ENCODE data around the gene ORAI1.
"Not testable (repeated sequence)": the region's sequence is repeated elsewhere in the genome, so short reads cannot be mapped to it uniquely, and the experiment has no call there.

The ORAI1 gene

GRCh38 chr12:121649819-121650353, 23.6 kb downstream of the ORAI1 start:
- DNase-seq (ENCODE audit: low read depth) = no peak

DNA sequence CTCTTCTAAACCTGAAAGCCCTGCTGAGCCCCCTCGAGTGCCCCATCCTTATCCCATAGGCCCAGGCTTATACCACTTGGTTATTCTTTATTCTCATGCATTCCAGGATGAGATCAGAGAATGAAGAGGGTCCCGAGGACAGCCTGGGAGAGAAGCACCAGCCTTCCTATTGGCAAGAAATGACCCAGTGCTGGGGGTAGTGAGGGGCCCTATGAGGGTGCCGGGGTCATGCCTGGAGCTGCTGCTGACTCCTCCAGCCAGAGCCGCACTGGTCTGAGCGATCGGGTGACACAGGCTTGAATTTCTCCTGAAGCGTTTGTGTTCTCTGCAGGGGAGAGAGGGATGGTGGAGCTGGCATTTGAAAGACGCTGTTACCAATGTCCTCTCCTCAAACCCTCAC, 25.0 kb downstream of the ORAI1 start:
- DNase-seq (ENCODE audit: low read depth) = no peak

DNA sequence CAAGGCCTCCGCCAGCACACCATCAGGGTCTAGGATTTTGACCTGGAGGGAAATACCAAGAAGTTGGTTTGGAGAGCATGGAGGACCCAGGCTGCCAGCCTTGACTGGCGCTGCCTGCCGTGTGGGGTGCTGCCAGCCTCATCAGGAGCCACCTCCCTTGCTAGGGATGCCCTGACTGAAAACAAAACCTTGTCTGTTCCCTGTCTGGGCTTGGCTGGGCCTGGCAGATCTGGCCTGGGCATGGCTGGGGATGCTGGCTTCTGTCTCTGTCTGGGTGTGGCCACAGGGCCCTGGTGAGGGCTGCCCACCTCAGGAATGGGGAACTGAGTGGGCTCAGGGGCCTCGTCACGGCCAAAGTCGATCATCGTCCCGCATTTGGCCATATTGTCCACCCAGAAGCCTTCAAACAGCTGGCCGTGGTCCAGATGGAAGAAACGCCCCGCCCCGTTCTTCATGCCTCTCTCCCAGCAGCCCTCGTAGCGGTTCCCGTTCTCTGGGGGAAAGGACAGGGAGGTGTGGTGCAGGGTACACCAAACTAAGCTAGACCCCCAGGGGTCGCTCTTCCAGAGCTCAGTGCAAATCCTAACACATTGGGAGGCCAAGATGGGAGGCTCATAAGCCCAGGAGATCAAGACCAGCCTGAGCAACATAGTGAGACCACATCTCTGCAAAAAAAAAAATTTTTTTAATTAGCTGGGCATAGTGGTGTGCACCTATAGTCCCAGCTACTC, 26.6 kb downstream of the ORAI1 start:
- DNase-seq (ENCODE audit: low read depth) = no peak

DNA sequence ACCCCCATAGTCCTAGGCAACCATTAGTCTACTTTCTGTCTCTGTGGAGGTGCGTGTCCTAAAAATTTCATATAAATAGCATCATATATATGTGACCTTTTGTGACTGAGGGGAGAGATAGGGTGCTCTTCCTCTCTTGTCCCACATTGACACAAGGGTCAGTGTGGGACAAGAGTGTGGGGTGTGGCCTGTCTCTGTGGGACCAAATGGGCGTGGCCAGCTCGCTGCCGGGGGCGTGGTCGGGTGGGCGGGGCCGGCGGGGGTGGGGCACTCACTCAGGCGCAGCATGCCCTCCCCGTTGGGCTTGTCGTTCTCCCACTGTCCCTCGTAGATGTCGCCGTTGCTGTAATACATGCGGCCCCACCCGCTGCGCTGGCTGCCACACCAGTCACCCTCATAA, 27.7 kb downstream of the ORAI1 start:
- DNase-seq (ENCODE audit: low read depth) = no peak

- no peak for DNase-seq (ENCODE audit: low read depth)
Measured at GRCh38 chr12:121656122-121656521, 29.8 kb downstream of the ORAI1 start.

GRCh38 chr12:121657305-121658008, 31.1 kb downstream of the ORAI1 start:
- DNase-seq (ENCODE audit: low read depth) = no peak

GRCh38 chr12:121661353-121662105, 35.2 kb downstream of the ORAI1 start:
- not testable (repeated sequence) for DNase-seq (ENCODE audit: low read depth)

- no peak for DNase-seq (ENCODE audit: low read depth)
Measured at GRCh38 chr12:121663610-121663929, 37.2 kb downstream of the ORAI1 start.

- DNase-seq (ENCODE audit: low read depth) = not testable (repeated sequence)
Measured at GRCh38 chr12:121666829-121667228, 40.5 kb downstream of the ORAI1 start.

DNA sequence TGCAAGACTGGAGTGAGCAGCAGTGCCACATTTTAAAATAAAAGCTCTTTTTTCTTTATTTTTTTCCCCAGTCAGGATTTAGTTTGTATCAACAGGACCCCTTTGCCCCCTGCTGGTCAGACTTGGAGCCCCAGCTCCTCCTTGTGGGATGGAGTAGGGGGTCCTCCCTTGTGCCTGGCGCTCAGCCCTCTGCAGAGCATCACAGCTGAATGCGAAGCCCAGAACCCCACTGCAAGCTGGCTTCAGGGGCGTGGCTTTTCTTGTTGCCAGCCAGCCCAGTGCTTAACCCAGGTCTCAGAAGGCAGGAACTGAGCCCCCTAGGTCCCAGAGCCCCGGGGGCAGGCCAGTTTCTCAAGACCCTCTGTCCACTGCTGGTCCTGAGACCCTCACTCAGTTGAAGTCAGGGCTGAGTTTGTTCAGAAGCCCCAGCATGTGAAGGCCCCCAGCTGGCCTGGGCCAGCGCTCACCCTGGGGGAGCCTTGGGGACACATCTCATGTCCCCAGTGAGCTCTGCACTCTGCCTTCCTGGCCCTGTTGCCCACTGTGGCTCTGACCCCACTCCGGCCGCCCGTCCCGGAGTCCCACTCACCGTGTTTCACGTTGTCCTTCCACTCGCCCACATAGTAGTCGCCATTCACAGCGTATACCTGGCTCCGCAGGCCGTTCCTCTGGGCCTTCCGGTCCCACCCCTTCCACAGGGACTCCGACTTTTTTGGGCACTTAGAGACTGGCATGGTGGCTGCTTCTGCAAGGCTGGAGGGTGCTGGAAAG, 42.6 kb downstream of the ORAI1 start:
- DNase-seq (ENCODE audit: low read depth) = no peak

- DNase-seq (ENCODE audit: low read depth) = no peak
Measured at GRCh38 chr12:121669521-121669900, 43.2 kb downstream of the ORAI1 start, which contains the start of gene MORN3. Gene MORN3, minus strand, starts transcription at chr12:121669654. Its CDS starts 171 bp downstream, at chr12:121669483.

DNA sequence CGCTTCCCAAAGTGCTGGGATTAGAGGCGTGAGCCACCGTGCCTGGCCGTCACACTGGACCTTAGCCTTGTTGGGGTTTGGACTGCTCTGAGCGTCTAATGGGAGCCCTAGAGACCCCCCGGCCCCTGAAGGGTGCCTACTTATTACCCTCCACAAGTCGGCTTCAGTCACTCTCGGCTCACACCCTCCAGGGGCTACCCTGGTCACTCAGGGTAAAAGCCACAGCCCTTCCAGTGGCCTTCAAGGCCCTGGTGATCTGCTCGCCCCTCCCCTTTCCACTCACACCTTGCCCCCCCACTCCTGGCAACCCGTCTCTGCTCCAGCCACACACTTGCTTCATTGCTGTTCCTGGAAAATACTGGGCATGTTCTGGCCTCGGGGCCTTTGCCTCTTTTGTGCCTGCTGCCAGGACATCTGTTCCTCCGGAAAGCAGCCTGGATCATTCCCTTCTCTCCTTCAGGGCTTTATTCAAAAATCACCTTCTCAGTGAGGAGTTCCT, 46.7 kb downstream of the ORAI1 start:
- no peak for DNase-seq (ENCODE audit: low read depth)

DNA sequence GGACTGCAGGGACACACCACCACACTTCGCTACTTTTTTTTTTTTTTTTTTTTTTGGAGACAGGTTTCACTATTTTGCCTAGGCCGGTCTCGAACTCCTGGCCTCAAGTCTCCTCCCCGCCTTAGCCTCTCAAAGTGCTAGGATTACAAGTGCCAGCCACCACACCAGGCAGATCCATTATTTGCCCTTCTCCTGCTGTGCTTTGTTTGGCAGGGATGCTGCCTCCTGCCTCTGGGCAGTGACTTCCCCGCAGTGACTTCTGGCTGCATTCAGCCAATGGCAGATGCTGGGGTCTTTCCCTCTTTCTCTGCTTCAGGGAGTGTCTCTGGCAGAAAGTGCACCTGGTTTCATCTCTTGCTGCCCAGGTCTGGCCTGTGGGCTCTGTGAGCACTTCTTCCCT, 49.9 kb downstream of the ORAI1 start:
- no peak for DNase-seq (ENCODE audit: low read depth)

DNA sequence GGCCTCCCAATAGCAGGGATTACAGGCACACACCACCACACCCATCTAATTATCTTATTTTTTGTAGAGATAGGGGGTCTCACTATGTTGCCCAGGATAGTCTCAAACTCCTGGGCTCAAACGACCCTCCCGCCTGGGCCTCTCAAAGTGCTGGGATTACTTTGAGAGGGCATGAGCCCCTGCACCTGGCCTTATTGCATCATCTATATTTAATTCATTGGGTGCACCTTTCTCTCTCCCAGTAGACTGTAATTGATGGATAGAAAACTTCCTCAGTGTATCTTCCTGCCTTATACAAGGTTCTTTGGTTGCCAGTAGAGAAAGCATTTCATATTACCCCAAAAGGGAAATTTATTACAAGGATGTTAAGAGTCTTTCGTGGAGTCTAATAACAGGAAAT, 52.0 kb downstream of the ORAI1 start:
- no peak for DNase-seq (ENCODE audit: low read depth)

DNA sequence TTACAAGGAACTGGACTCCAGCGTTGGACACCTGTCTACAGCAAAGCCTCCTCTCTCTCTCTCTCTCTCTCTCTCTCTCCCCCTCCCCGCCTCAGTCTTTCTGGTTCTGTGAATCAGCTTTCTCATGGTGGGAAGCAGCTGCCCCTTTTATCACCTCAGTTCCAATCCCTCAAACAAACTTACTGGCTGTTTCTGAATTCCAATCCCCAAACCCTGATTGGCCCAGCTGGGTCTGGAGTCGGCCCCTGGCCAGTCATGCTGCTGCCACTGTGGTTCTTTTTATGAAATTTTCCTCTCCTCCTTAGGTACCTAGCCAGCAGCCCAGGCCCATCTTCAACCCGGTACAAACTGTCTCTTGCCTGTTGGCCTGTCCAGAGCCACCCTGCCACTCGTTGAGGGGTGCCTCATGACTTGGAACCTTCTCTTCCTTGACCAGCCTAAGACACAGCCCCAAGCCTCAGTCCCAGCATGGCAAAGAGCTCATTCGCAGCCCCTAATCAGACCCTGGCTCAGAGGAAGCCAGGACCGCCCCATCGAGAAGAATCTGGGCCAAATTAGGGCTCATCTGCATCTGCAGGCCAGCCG, 52.5 kb downstream of the ORAI1 start:
- DNase-seq (ENCODE audit: low read depth) = no peak

DNA sequence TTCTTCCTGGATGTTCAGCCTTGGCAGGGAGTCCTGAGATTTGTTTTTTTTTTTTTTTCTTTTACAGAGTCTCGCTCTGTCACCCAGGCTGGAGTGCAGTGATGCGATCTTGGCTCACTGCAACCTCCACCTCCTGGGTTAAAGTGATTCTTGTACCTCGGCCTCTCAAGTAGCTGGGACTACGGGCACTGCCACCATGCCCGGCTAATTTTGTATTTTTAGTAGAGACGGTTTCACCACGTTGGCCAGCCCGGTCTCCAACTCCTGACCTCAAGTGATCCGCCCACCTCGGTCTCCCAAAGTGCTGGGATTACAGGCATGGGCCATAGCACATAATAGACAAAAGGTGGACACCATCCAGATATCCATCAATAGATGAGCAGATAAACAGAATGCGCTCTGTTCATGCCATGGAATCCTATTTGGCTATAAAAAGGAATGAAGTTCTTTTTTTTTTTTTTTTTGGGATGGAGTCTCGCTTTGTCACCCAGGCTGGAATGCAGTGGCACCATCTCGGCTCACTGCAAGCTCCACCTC, 53.4 kb downstream of the ORAI1 start:
- not testable (repeated sequence) for DNase-seq (ENCODE audit: low read depth)

DNA sequence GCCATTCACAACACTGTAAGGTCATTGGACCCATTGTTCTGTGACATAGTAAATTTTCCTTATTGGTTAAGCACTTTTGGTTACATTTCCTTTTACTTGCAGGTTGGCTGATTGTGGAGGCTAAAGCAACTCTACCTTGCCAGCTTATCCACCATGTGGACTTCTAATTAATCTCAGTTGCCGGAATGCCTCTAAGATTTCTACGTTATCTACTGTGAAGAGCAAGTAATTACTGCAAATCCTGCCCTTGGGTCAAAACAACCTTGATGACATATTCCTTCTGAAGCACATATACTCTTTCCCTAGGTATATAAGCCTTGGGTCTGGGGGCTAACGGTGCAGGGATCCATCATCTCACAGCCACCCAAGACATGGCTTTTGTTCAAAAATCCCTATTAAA, 62.6 kb downstream of the ORAI1 start:
- DNase-seq (ENCODE audit: low read depth) = no peak

- no peak for DNase-seq (ENCODE audit: low read depth)
Measured at GRCh38 chr12:121689430-121689829, 63.1 kb downstream of the ORAI1 start.

Data from stimulated activated CD8-positive, alpha-beta memory T cell treated with anti-CD3 and anti-CD28 coated beads, Interleukin-15, amount 100 ng/mL, for 24 hours (primary cell).